ENCODE data around the gene GTPBP1.

DNA sequence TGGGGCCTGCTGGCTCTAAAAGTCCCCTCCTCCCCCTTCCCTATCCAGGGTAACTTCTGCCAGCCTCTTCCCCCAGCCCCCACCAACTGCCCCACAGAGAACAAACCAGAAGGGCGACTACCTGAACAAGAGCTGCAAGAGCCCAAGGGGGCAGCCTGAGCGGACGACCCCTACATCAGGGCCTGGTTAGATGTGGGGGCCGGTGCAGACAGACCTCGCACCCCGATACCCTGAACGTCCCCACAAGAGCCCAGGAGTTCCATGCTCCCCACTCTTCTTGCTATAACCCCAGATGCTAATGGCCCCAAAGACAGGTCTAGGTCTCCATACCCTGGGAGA is 29.4 kb downstream of the GTPBP1 start:
- TF ChIP-seq, protein P1, sequence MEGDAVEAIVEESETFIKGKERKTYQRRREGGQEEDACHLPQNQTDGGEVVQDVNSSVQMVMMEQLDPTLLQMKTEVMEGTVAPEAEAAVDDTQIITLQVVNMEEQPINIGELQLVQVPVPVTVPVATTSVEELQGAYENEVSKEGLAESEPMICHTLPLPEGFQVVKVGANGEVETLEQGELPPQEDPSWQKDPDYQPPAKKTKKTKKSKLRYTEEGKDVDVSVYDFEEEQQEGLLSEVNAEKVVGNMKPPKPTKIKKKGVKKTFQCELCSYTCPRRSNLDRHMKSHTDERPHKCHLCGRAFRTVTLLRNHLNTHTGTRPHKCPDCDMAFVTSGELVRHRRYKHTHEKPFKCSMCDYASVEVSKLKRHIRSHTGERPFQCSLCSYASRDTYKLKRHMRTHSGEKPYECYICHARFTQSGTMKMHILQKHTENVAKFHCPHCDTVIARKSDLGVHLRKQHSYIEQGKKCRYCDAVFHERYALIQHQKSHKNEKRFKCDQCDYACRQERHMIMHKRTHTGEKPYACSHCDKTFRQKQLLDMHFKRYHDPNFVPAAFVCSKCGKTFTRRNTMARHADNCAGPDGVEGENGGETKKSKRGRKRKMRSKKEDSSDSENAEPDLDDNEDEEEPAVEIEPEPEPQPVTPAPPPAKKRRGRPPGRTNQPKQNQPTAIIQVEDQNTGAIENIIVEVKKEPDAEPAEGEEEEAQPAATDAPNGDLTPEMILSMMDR (conservative IDR thresholded peaks at IDR 0.05), result no peak
- TF ChIP-seq EZH2 (IDR thresholded peaks at IDR 0.05; ENCODE audit: low read depth), result no peak

All from PC-9 (cell line).